Endothelial cell of umbilical vein (primary cell): ENCODE results near the gene UBXN11. TPM values are rescaled to one million over a fixed set of nuclear protein-coding genes. Genes with fewer than 3 reads are reported as not detected.

ENCODE experiments used
- BruUV-seq: library from RNA; stranded (reverse); fragments of 400-500 nt; replicated peaks from 2 replicates; lab custom pipeline; 2021; lab: Mats Ljungman, UMichigan
- CTCF ChIA-PET: fragments of 300-600, 350-600 bp; sonication (Branson Sonifier 250); formaldehyde crosslinking; loops from one replicate; lab custom pipeline; 2021; ENCODE audit warnings: antibody characterized with exemption, inconsistent platforms; lab: Charles Lee
- POLR2A ChIA-PET: fragments of 300-600, 350-600 bp; sonication (Branson Sonifier 250); formaldehyde crosslinking; loops from one replicate; lab custom pipeline; 2021; ENCODE audit warnings: antibody characterized with exemption, inconsistent platforms; lab: Charles Lee
- DNase-seq: peaks from one replicate; pipeline ENCODE4 v3.0.0-alpha.2; 2011; ENCODE audit warnings: low read depth, low spot score
- FAIRE-seq: peaks from 2 replicates; lab custom pipeline; 2011; peaks lifted over from hg19 to GRCh38; lab: Jason Lieb, UNC
- H2AFZ ChIP-seq: 2 replicates; pipeline ENCODE4 v1.6.0; 2012; ENCODE audit warnings: low read depth, low read length, control low read depth, inconsistent platforms
- H3K27ac ChIP-seq: 2 replicates; pipeline ENCODE4 v1.5.1; 2011; ENCODE audit warnings: low read depth, mild to moderate bottlenecking, control low read depth, low read length, moderate library complexity; ENCODE audit not compliant: insufficient read depth
- H3K27me3 ChIP-seq, 2 experiments: 2 replicates each; pipeline versions ENCODE4 v1.6.0 to v1.6.1; 2011; ENCODE audit warnings: low read length in 2 of 2, mixed read lengths in 1 of 2; ENCODE audit not compliant: control insufficient read depth in 2 of 2, insufficient read depth in 2 of 2
- H3K36me3 ChIP-seq, 2 experiments: 2 replicates in 1 of 2; 3 replicates in 1 of 2; pipeline ENCODE4 v1.5.1; 2011; ENCODE audit warnings: low read length in 2 of 2, mild to moderate bottlenecking in 1 of 2, moderate library complexity in 1 of 2; ENCODE audit not compliant: control insufficient read depth in 2 of 2, insufficient read depth in 2 of 2; ENCODE audit errors: extremely low read depth in 1 of 2
- H3K4me1 ChIP-seq: 3 replicates; pipeline ENCODE4 v1.5.1; 2011; ENCODE audit warnings: mild to moderate bottlenecking, low read length; ENCODE audit not compliant: control insufficient read depth, insufficient read depth; ENCODE audit errors: extremely low read depth
- H3K4me2 ChIP-seq: 2 replicates; pipeline ENCODE4 v1.6.1; 2011; ENCODE audit warnings: low read length, control low read depth, mixed read lengths; ENCODE audit not compliant: insufficient read depth
- H3K4me3 ChIP-seq, 3 experiments: fragments of 200-600 bp in 1 of 3; sonication (generic), shearing (Covaris generic) in 1 of 3; replicated peaks in 1 of 3; 2 replicates each; pipeline ENCODE4 v1.5.1; 2011 to 2016; ENCODE audit warnings: control low read depth in 3 of 3, low read length in 3 of 3, mild to moderate bottlenecking in 2 of 3, inconsistent platforms in 1 of 3, low read depth in 1 of 3, moderate library complexity in 1 of 3; ENCODE audit not compliant: insufficient read depth in 1 of 3
- H3K79me2 ChIP-seq: 2 replicates; pipeline ENCODE4 v1.6.0; 2012; ENCODE audit warnings: low read length, inconsistent platforms; ENCODE audit not compliant: control insufficient read depth, insufficient read depth
- H3K9ac ChIP-seq: replicated peaks from 2 replicates; pipeline ENCODE3; 2011; ENCODE audit warnings: low read length, control low read depth; ENCODE audit not compliant: insufficient read depth; ENCODE audit errors: extremely low read depth
- H3K9me1 ChIP-seq: replicated peaks from 3 replicates; pipeline ENCODE4 v1.6.0; 2011; ENCODE audit warnings: mild to moderate bottlenecking, low read length; ENCODE audit not compliant: control insufficient read depth, insufficient read depth; ENCODE audit errors: extremely low read depth
- H3K9me3 ChIP-seq: replicated peaks from 2 replicates; pipeline ENCODE4 v1.5.1; 2012; ENCODE audit warnings: low read length, inconsistent platforms; ENCODE audit not compliant: control insufficient read depth, insufficient read depth
- H4K20me1 ChIP-seq: replicated peaks from 2 replicates; pipeline ENCODE3; 2011; ENCODE audit warnings: mild to moderate bottlenecking, low read length; ENCODE audit not compliant: control insufficient read depth, insufficient read depth; ENCODE audit errors: extremely low read depth
- EZH2 ChIP-seq: IDR thresholded peaks from 2 replicates; pipeline ENCODE4 v1.6.1; 2012; ENCODE audit warnings: borderline replicate concordance, low read depth, mild to moderate bottlenecking, moderate library complexity, low read length, inconsistent platforms; ENCODE audit not compliant: severe bottlenecking
- FOS ChIP-seq: IDR thresholded peaks from 2 replicates; pipeline ENCODE4 v1.6.1; 2011; ENCODE audit warnings: mild to moderate bottlenecking, low read length, moderate library complexity, borderline replicate concordance; ENCODE audit not compliant: insufficient read depth
- GATA2 ChIP-seq: IDR thresholded peaks from 2 replicates; pipeline ENCODE4 v1.7.0; 2011; ENCODE audit warnings: low read depth, mild to moderate bottlenecking, moderate library complexity, mixed read lengths, low read length; ENCODE audit not compliant: insufficient read length, insufficient read depth
- JUN ChIP-seq: IDR thresholded peaks from 2 replicates; pipeline ENCODE4 v1.6.1; 2011; ENCODE audit warnings: borderline replicate concordance, low read depth; ENCODE audit not compliant: insufficient read length, insufficient read depth
- MYC ChIP-seq: IDR thresholded peaks from one replicate; pipeline ENCODE4 v1.6.1; 2011; ENCODE audit warnings: mild to moderate bottlenecking, low read depth, low read length
- POLR2A ChIP-seq: IDR thresholded peaks from 2 replicates; pipeline ENCODE4 v1.6.1; 2012; ENCODE audit warnings: low read depth, mild to moderate bottlenecking, control low read depth, low read length
- POLR2AphosphoS5 ChIP-seq: IDR thresholded peaks from 2 replicates; pipeline ENCODE4 v1.6.1; 2012; ENCODE audit warnings: low read depth, mild to moderate bottlenecking, control low read depth, low read length, moderate library complexity; ENCODE audit not compliant: insufficient read depth
- dilution Hi-C: fragments of 300-500 bp; cut with MboI; formaldehyde crosslinking; loops from one replicate; pipeline ENCODE4 v1.15.0; 2019; ENCODE audit warnings: low sequenced_read_pairs; ENCODE audit not compliant: extremely low pct_ligation_motif_present
- intact Hi-C: fragments of 100-400 bp; cut with micrococcal nuclease; formaldehyde crosslinking; loops from one replicate; pipeline ENCODE4 v1.10.0; 2022
- polyA plus RNA-seq, 4 experiments: library from polyadenylated mRNA; depleted of rRNA in 3 of 4; stranded (reverse) in 3 of 4; unstranded in 1 of 4; fragments of >200 nt; gene quantifications; 2 replicates each; pipeline versions ENCODE4 v1.2.1 to v1.2.3, GENCODE V29; 2011 to 2012; ENCODE audit warnings: missing spikeins in 1 of 4
- total RNA-seq: library from RNA; stranded (reverse); gene quantifications from 2 replicates; pipeline ENCODE4 v1.2.3, GENCODE V29; 2021
- TF ChIP-seq, protein P1 (sequence below): IDR thresholded peaks from 2 replicates; pipeline ENCODE4 v1.6.1; 2011; ENCODE audit not compliant: insufficient read depth, insufficient read length
- TF ChIP-seq, protein P2 (sequence below), 2 donors: IDR thresholded peaks; 1 replicate in 1 of 2; 2 replicates in 1 of 2; pipeline ENCODE4 v1.5.1; 2011; ENCODE audit warnings: low read length in 2 of 2, mild to moderate bottlenecking in 2 of 2, moderate library complexity in 2 of 2, control low read depth in 1 of 2, inconsistent platforms in 1 of 2, low read depth in 1 of 2; ENCODE audit not compliant: insufficient read depth in 1 of 2; ENCODE audit errors: extremely low read depth in 1 of 2

The UBXN11 gene
- total and polyA plus RNA-seq, 2 donors (not counting 3 experiments of a cell fraction or from before 2014, with no cell fraction given) = 14.8 to 15.6 TPM

DNA sequence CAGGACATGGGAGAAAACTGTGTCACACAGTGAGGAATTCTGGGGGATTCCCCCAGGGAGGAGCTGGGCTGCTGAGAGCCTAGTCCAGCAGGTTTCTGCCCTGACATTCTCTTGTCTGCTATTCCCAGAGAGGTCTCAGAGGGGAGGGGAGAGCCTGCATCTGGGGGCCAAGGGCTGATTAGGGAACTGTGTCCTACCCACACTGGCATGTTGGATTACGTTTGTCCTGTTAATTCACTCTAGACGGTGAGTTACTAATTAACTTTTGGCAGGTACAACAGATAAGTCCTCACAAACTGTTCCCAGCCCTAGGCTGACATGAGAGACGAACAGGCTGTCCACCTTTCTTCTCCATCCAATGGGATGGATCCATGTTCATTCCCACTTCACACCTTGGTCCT lies 29.2 kb downstream of the UBXN11 start:
- no peak overlapping the region for H3K4me3 ChIP-seq
- H3K27ac ChIP-seq = no peak overlapping the region
- peaks cover 39% of the 10 kb centered on the region for H3K4me1 ChIP-seq
- no peaks in the 10 kb centered on the region for H4K20me1 ChIP-seq
- no peak overlapping the region for H3K4me2 ChIP-seq
- intact Hi-C loops = loop anchor here (2.0 to 5.0 kb wide), 3 partner anchors 42 to 240 kb away; partner anchors contain the start of genes CEP85 and HMGN2
- no peak for FAIRE-seq
- no TSS peak for BruUV-seq
- POLR2A ChIA-PET = no interaction called here
- H3K9ac ChIP-seq = no peak overlapping the region
- no peak overlapping the region for H2AFZ ChIP-seq
- dilution Hi-C loops = no loop called here
- no peaks in the 10 kb centered on the region for H3K9me1 ChIP-seq
- no peak for TF ChIP-seq GATA2
- TF ChIP-seq, protein P1, sequence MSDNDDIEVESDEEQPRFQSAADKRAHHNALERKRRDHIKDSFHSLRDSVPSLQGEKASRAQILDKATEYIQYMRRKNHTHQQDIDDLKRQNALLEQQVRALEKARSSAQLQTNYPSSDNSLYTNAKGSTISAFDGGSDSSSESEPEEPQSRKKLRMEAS = no peak
- TF ChIP-seq POLR2AphosphoS5 = no peak
- no peak for TF ChIP-seq JUN
- TF ChIP-seq EZH2 = no peak
- TF ChIP-seq POLR2A = no peak
- TF ChIP-seq MYC = no peak
- TF ChIP-seq FOS = no peak
- TF ChIP-seq, protein P2, sequence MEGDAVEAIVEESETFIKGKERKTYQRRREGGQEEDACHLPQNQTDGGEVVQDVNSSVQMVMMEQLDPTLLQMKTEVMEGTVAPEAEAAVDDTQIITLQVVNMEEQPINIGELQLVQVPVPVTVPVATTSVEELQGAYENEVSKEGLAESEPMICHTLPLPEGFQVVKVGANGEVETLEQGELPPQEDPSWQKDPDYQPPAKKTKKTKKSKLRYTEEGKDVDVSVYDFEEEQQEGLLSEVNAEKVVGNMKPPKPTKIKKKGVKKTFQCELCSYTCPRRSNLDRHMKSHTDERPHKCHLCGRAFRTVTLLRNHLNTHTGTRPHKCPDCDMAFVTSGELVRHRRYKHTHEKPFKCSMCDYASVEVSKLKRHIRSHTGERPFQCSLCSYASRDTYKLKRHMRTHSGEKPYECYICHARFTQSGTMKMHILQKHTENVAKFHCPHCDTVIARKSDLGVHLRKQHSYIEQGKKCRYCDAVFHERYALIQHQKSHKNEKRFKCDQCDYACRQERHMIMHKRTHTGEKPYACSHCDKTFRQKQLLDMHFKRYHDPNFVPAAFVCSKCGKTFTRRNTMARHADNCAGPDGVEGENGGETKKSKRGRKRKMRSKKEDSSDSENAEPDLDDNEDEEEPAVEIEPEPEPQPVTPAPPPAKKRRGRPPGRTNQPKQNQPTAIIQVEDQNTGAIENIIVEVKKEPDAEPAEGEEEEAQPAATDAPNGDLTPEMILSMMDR (IDR thresholded peaks at IDR 0.05; ENCODE audit: extremely low read depth in 1 of 2, insufficient read depth in 1 of 2, low read depth in 1 of 2, low read length in 2 of 2) = no peak
- H3K9me3 ChIP-seq = no peaks in the 10 kb centered on the region
- DNase-seq = no peak
- H3K36me3 ChIP-seq = peaks cover 3 to 9% of the 10 kb centered on the region in 2 experiments
- CTCF ChIA-PET = interaction anchor here (1.5 to 9.1 kb wide), 5 partner anchors 8 to 173 kb away, joined by 3 to 132 read pairs (median 10); partner anchors contain the start of gene CD52
- peaks cover 27% of the 10 kb centered on the region for H3K79me2 ChIP-seq
- no peaks in the 10 kb centered on the region for H3K27me3 ChIP-seq
